Activated CD8-positive, alpha-beta memory T cell treated with anti-CD3 and anti-CD28 coated beads for 4 hours (primary cell): Measurements from ENCODE around the gene ORC3.
"Not testable (repeated sequence)": the region's sequence is repeated elsewhere in the genome, so short reads cannot be mapped to it uniquely, and the experiment has no call there.

Experiments
- DNase-seq, 2 donors: peaks; one replicate each; pipeline ENCODE4 v3.0.0-alpha.2; 2020; ENCODE audit warnings: low read depth in 2 of 2

ORC3 gene

GRCh38 chr6:87660226-87660911 lies 70.4 kb downstream of the ORC3 start:
- no peak for DNase-seq

GRCh38 chr6:87661016-87661415 lies 71.1 kb downstream of the ORC3 start:
- no peak for DNase-seq

- no peak for DNase-seq
These were observed 71.6 kb downstream of the ORC3 start for GRCh38 chr6:87661503-87661902.

GRCh38 chr6:87663434-87663833 lies 73.5 kb downstream of the ORC3 start:
- no peak for DNase-seq

- no peak for DNase-seq
These were observed 75.1 kb downstream of the ORC3 start for GRCh38 chr6:87664921-87665485.

- no peak for DNase-seq
These were observed 77.1 kb downstream of the ORC3 start for GRCh38 chr6:87667032-87667431.

GRCh38 chr6:87668013-87668412 lies 78.1 kb downstream of the ORC3 start:
- no peak for DNase-seq

- DNase-seq: no peak
These were observed 79.1 kb downstream of the ORC3 start for GRCh38 chr6:87669051-87669450.

- DNase-seq: no peak
These were observed 80.8 kb downstream of the ORC3 start for GRCh38 chr6:87670707-87671106.

- no peak for DNase-seq
These were observed 81.7 kb downstream of the ORC3 start for GRCh38 chr6:87671555-87672029.

- DNase-seq: no peak
These were observed 82.7 kb downstream of the ORC3 start for GRCh38 chr6:87672641-87673040.

- no peak for DNase-seq
These were observed 83.3 kb downstream of the ORC3 start for GRCh38 chr6:87673237-87673636.

- no peak for DNase-seq
These were observed 84.4 kb downstream of the ORC3 start for GRCh38 chr6:87674290-87674689.

- no peak for DNase-seq
These were observed 85.2 kb downstream of the ORC3 start for GRCh38 chr6:87675004-87675681.

- no peak for DNase-seq
These were observed 92.4 kb downstream of the ORC3 start for GRCh38 chr6:87682310-87682709.

- no peak for DNase-seq
These were observed 94.0 kb downstream of the ORC3 start for GRCh38 chr6:87683890-87684289.

- DNase-seq: no peak
These were observed 95.1 kb downstream of the ORC3 start for GRCh38 chr6:87684895-87685654.

- not testable (repeated sequence) for DNase-seq
These were observed 96.8 kb downstream of the ORC3 start for GRCh38 chr6:87686636-87687205.

- DNase-seq: no peak
These were observed 97.4 kb downstream of the ORC3 start for GRCh38 chr6:87687296-87687695.

- DNase-seq: not testable (repeated sequence)
These were observed 98.0 kb downstream of the ORC3 start for GRCh38 chr6:87687893-87688292.

- no peak for DNase-seq
These were observed 100.5 kb downstream of the ORC3 start for GRCh38 chr6:87690441-87690840.

- DNase-seq: no peak
These were observed 102.2 kb downstream of the ORC3 start for GRCh38 chr6:87692086-87692485.
